HepG2 (cell line): ENCODE data around the gene ABHD2. TPM values are rescaled to one million over a fixed set of nuclear protein-coding genes. Genes with fewer than 3 reads are reported as not detected.

ENCODE experiments used
- ARNT2 ChIP-seq: sonication (generic); formaldehyde crosslinking; IDR thresholded peaks from 2 replicates; pipeline ENCODE4 v1.8.0; 2022; ENCODE audit warnings: mild to moderate bottlenecking, low read depth, missing genetic modification reagents, moderate library complexity
- DBP ChIP-seq: sonication (generic); formaldehyde crosslinking; IDR thresholded peaks from 2 replicates; pipeline ENCODE4 v1.4.0; 2020; ENCODE audit warnings: missing genetic modification reagents; ENCODE audit errors: not compliant biosample characterization
- ETS1 ChIP-seq: sonication (generic); formaldehyde crosslinking; IDR thresholded peaks from 2 replicates; pipeline ENCODE4 v1.4.0; 2020; ENCODE audit warnings: missing genetic modification reagents
- IRX3 ChIP-seq: sonication (generic); formaldehyde crosslinking; IDR thresholded peaks from 2 replicates; pipeline ENCODE4 v1.8.1; 2023; ENCODE audit warnings: mild to moderate bottlenecking, low read depth, missing genetic modification reagents, borderline replicate concordance
- KLF16 ChIP-seq, 2 experiments: sonication (generic) in 1 of 2; formaldehyde crosslinking in 1 of 2; IDR thresholded peaks; 2 replicates each; pipeline versions ENCODE4 v1.6.1 to v1.8.0; 2016 to 2023; ENCODE audit warnings: missing genetic modification reagents in 2 of 2, missing compliant biosample characterization in 1 of 2
- NAIF1 ChIP-seq: sonication (generic); formaldehyde crosslinking; IDR thresholded peaks from 2 replicates; pipeline ENCODE4 v1.5.0; 2020; ENCODE audit warnings: mild to moderate bottlenecking, missing genetic modification reagents, borderline replicate concordance
- NFE2 ChIP-seq: sonication (generic); formaldehyde crosslinking; IDR thresholded peaks from 2 replicates; pipeline ENCODE4 v1.4.0; 2020; ENCODE audit warnings: missing genetic modification reagents
- NKX3-1 ChIP-seq: sonication (generic); formaldehyde crosslinking; IDR thresholded peaks from 2 replicates; pipeline ENCODE4 v1.5.0; 2020; ENCODE audit warnings: missing genetic modification reagents
- NR2F1 ChIP-seq, 2 experiments: fragments of 450-650 bp in 1 of 2; formaldehyde crosslinking in 1 of 2; IDR thresholded peaks; 2 replicates each; pipeline versions ENCODE4 v1.5.0 to v1.6.1; 2016 to 2020; ENCODE audit warnings: mild to moderate bottlenecking in 1 of 2, missing compliant biosample characterization in 1 of 2, missing genetic modification reagents in 1 of 2, moderate library complexity in 1 of 2
- SATB2 ChIP-seq: sonication (generic); formaldehyde crosslinking; IDR thresholded peaks from 2 replicates; pipeline ENCODE4 v1.5.0; 2020; ENCODE audit warnings: missing genetic modification reagents
- ZBTB20 ChIP-seq: sonication (generic); formaldehyde crosslinking; IDR thresholded peaks from 2 replicates; pipeline ENCODE4 v1.8.1; 2023; ENCODE audit warnings: missing genetic modification reagents, low read depth, mild to moderate bottlenecking, borderline replicate concordance
- ZNF142 ChIP-seq: sonication (generic); formaldehyde crosslinking; IDR thresholded peaks from 2 replicates; pipeline ENCODE4 v1.4.0; 2020; ENCODE audit warnings: missing genetic modification reagents
- ZNF337 ChIP-seq: sonication (generic); formaldehyde crosslinking; IDR thresholded peaks from 2 replicates; pipeline ENCODE4 v1.5.1; 2020; ENCODE audit warnings: missing genetic modification reagents, low read depth, mild to moderate bottlenecking, borderline replicate concordance
- ZNF496 ChIP-seq: sonication (generic); formaldehyde crosslinking; IDR thresholded peaks from 2 replicates; pipeline ENCODE4 v1.8.1; 2023; ENCODE audit warnings: mild to moderate bottlenecking, moderate library complexity, missing genetic modification reagents; ENCODE audit not compliant: insufficient replicate concordance
- ZNF562 ChIP-seq: sonication (generic); formaldehyde crosslinking; IDR thresholded peaks from 2 replicates; pipeline ENCODE4 v1.8.0; 2022; ENCODE audit warnings: missing genetic modification reagents, borderline replicate concordance
- ZNF563 ChIP-seq: sonication (generic); formaldehyde crosslinking; IDR thresholded peaks from 2 replicates; pipeline ENCODE4 v1.8.0; 2022; ENCODE audit warnings: mild to moderate bottlenecking, moderate library complexity, missing genetic modification reagents
- ZNF564 ChIP-seq: sonication (generic); formaldehyde crosslinking; IDR thresholded peaks from 2 replicates; pipeline ENCODE4 v1.8.1; 2023; ENCODE audit warnings: mild to moderate bottlenecking, missing genetic modification reagents
- ZNF615 ChIP-seq: sonication (generic); formaldehyde crosslinking; IDR thresholded peaks from 2 replicates; pipeline ENCODE4 v1.5.0; 2020; ENCODE audit warnings: mild to moderate bottlenecking, missing genetic modification reagents, borderline replicate concordance
- ZNF775 ChIP-seq: sonication (generic); formaldehyde crosslinking; IDR thresholded peaks from 2 replicates; pipeline ENCODE4 v1.4.0; 2020; ENCODE audit warnings: missing genetic modification reagents, mild to moderate bottlenecking, moderate library complexity, borderline replicate concordance
- ZSCAN22 ChIP-seq: sonication (generic); formaldehyde crosslinking; IDR thresholded peaks from 2 replicates; pipeline ENCODE4 v1.4.0; 2020; ENCODE audit warnings: mild to moderate bottlenecking, missing genetic modification reagents
- ZSCAN5A ChIP-seq: sonication (generic); formaldehyde crosslinking; IDR thresholded peaks from 2 replicates; pipeline ENCODE4 v1.8.0; 2022; ENCODE audit warnings: mild to moderate bottlenecking, missing genetic modification reagents, borderline replicate concordance
- polyA plus RNA-seq, 8 experiments: library from polyadenylated mRNA; depleted of rRNA in 3 of 8; stranded (reverse) in 7 of 8; unstranded in 1 of 8; fragments of >200 nt; fragmentation: Illumina TruSeq in 4 of 8; extraction: Trizol in 4 of 8; gene quantifications; 2 replicates each; pipeline versions ENCODE4 v1.2.1 to v1.2.3, GENCODE V29; 2011 to 2016; ENCODE audit warnings: low read depth in 4 of 8, missing spikeins in 1 of 8, mixed read lengths in 1 of 8; ENCODE audit not compliant: insufficient read depth in 1 of 8
- total RNA-seq, 5 experiments: library from RNA; depleted of rRNA; stranded (reverse); fragments of >200 nt; fragmentation: Illumina TruSeq; extraction: Trizol; gene quantifications; 2 replicates each; pipeline ENCODE4 v1.2.3, GENCODE V29; 2016; ENCODE audit warnings: low read depth in 1 of 5

The ABHD2 gene
- total and polyA plus RNA-seq, 2 of the 13 experiments (the other 11 are each of a cell fraction or from before 2014, with no cell fraction given) = 14.8 to 22.4 TPM

- TF ChIP-seq ZNF496 (CRISPR knock-in tag) = no peak
- no peak for TF ChIP-seq NFE2
- no peak for TF ChIP-seq NAIF1 (CRISPR knock-in tag)
- TF ChIP-seq ETS1 = no peak
- no peak for TF ChIP-seq ZNF142 (CRISPR knock-in tag)
- TF ChIP-seq ZNF337 (CRISPR knock-in tag) = no peak
- no peak for TF ChIP-seq ZSCAN5A (CRISPR knock-in tag)
- no peak for TF ChIP-seq ZBTB20 (CRISPR knock-in tag)
- no peak for TF ChIP-seq ZNF562 (CRISPR knock-in tag)
- no peak for TF ChIP-seq KLF16 (CRISPR knock-in tag; IDR thresholded peaks at IDR 0.05)
- no peak for TF ChIP-seq NKX3-1 (CRISPR knock-in tag)
- no peak for TF ChIP-seq ARNT2
- TF ChIP-seq ZNF564 (CRISPR knock-in tag) = no peak
- no peak for TF ChIP-seq ZNF615 (CRISPR knock-in tag)
- no peak for TF ChIP-seq IRX3 (CRISPR knock-in tag)
- TF ChIP-seq ZNF563 (CRISPR knock-in tag) = no peak
- TF ChIP-seq ZNF775 (CRISPR knock-in tag) = no peak
- TF ChIP-seq ZSCAN22 = no peak
- peak; percentile 49 to 58 for TF ChIP-seq NR2F1 (CRISPR knock-in tag; IDR thresholded peaks at IDR 0.05)
- no peak for TF ChIP-seq SATB2 (CRISPR knock-in tag)
- TF ChIP-seq DBP (CRISPR knock-in tag) = no peak
Observed at GRCh38 chr15:89164712-89165211, 76.5 kb downstream of the ABHD2 start (continued).
